CD14-positive monocyte (primary cell): ENCODE data around the gene MSGN1. TPM values are rescaled to one million over a fixed set of nuclear protein-coding genes. Genes with fewer than 3 reads are reported as not detected.

Source experiments
- DNase-seq, 3 donors: peaks; one replicate each; pipeline ENCODE4 v3.0.0-alpha.2; 2011 to 2022
- H2AFZ ChIP-seq: 2 replicates; pipeline ENCODE4 v1.6.0; 2012; ENCODE audit warnings: mild to moderate bottlenecking, low read depth, low read length, inconsistent platforms; ENCODE audit not compliant: insufficient read depth, poor library complexity, severe bottlenecking
- H3K27ac ChIP-seq, 2 donors: 1 replicate in 1 of 2; 2 replicates in 1 of 2; pipeline ENCODE4 v1.5.1; 2012 to 2013; ENCODE audit warnings: low read length in 2 of 2, control low read depth in 1 of 2, inconsistent platforms in 1 of 2, low read depth in 1 of 2, mild to moderate bottlenecking in 1 of 2
- H3K27me3 ChIP-seq, 2 donors: one replicate each; pipeline versions ENCODE4 v1.6.0 to v1.6.1; 2011 to 2013; ENCODE audit warnings: low read length in 2 of 2; ENCODE audit not compliant: control insufficient read depth in 2 of 2, insufficient read depth in 2 of 2
- H3K36me3 ChIP-seq, 2 donors: replicated peaks in 1 of 2; 1 replicate in 1 of 2; 2 replicates in 1 of 2; pipeline versions ENCODE4 v1.5.1 to v1.6.1; 2012 to 2013; ENCODE audit warnings: low read length in 2 of 2, control low read depth in 1 of 2, inconsistent platforms in 1 of 2, mild to moderate bottlenecking in 1 of 2; ENCODE audit not compliant: insufficient read depth in 2 of 2, control insufficient read depth in 1 of 2
- H3K4me1 ChIP-seq, 2 donors: 1 replicate in 1 of 2; 2 replicates in 1 of 2; pipeline versions ENCODE4 v1.5.1 to v1.6.1; 2012 to 2013; ENCODE audit warnings: low read length in 2 of 2, control low read depth in 1 of 2, inconsistent platforms in 1 of 2, mild to moderate bottlenecking in 1 of 2, moderate library complexity in 1 of 2; ENCODE audit not compliant: insufficient read depth in 2 of 2, control insufficient read depth in 1 of 2
- H3K4me2 ChIP-seq: replicated peaks from 2 replicates; pipeline ENCODE3; 2012; ENCODE audit warnings: low read length, moderate library complexity, mild to moderate bottlenecking; ENCODE audit not compliant: poor library complexity, severe bottlenecking; ENCODE audit errors: extremely low read depth
- H3K4me3 ChIP-seq, 3 experiments: fragments of 200-600 bp in 1 of 3; sonication (generic) in 1 of 3; replicated peaks in 1 of 3; 1 replicate in 2 of 3; 2 replicates in 1 of 3; pipeline ENCODE4 v1.5.1; 2011 to 2013; ENCODE audit warnings: low read length in 3 of 3, mild to moderate bottlenecking in 3 of 3, control low read depth in 2 of 3, low read depth in 2 of 3, inconsistent platforms in 1 of 3, moderate library complexity in 1 of 3
- H3K79me2 ChIP-seq: 2 replicates; pipeline ENCODE4 v1.6.0; 2012; ENCODE audit warnings: mild to moderate bottlenecking, control low read depth, inconsistent platforms, low read length, moderate library complexity; ENCODE audit not compliant: insufficient read depth
- H3K9ac ChIP-seq: 2 replicates; pipeline ENCODE4 v1.6.0; 2017; ENCODE audit warnings: low read length, mild to moderate bottlenecking; ENCODE audit not compliant: insufficient read depth, poor library complexity, severe bottlenecking
- H3K9me3 ChIP-seq, 2 donors: replicated peaks in 1 of 2; 1 replicate in 1 of 2; 2 replicates in 1 of 2; pipeline versions ENCODE4 v1.5.1 to v1.6.1; 2012 to 2013; ENCODE audit warnings: low read length in 2 of 2, control low read depth in 1 of 2; ENCODE audit not compliant: control insufficient read depth in 1 of 2, insufficient read depth in 1 of 2
- H4K20me1 ChIP-seq: 2 replicates; pipeline ENCODE4 v1.6.0; 2012; ENCODE audit warnings: mild to moderate bottlenecking, low read length, control low read depth, moderate library complexity; ENCODE audit not compliant: insufficient read depth
- H3K27ac Mint-ChIP-seq, 7 donors: one replicate each; pipeline ENCODE4 v1.8.0; 2020; ENCODE audit warnings: mild to moderate bottlenecking in 7 of 7, mixed read lengths in 7 of 7, moderate library complexity in 6 of 7, inconsistent platforms in 2 of 7
- H3K27me3 Mint-ChIP-seq, 3 donors: one replicate each; pipeline ENCODE4 v1.8.0; 2021 to 2022; ENCODE audit warnings: low read depth in 3 of 3, mild to moderate bottlenecking in 3 of 3, mixed read lengths in 3 of 3, moderate library complexity in 3 of 3, inconsistent platforms in 1 of 3
- H3K36me3 Mint-ChIP-seq, 2 donors: one replicate each; pipeline ENCODE4 v1.8.0; 2020; ENCODE audit warnings: mixed read lengths in 2 of 2, inconsistent platforms in 1 of 2, mild to moderate bottlenecking in 1 of 2
- H3K4me1 Mint-ChIP-seq: one replicate; pipeline ENCODE4 v1.8.0; 2020; ENCODE audit warnings: mild to moderate bottlenecking, mixed read lengths
- H3K4me3 Mint-ChIP-seq, 2 donors: one replicate each; pipeline ENCODE4 v1.8.0; 2020; ENCODE audit warnings: mild to moderate bottlenecking in 2 of 2, mixed read lengths in 2 of 2, moderate library complexity in 1 of 2
- H3K9me3 Mint-ChIP-seq, 7 donors: one replicate each; pipeline ENCODE4 v1.8.0; 2020 to 2022; ENCODE audit warnings: mixed read lengths in 7 of 7, mild to moderate bottlenecking in 6 of 7, moderate library complexity in 6 of 7, inconsistent platforms in 2 of 7
- CTCF ChIP-seq: fragments of 200-600 bp; IDR thresholded peaks from one replicate; pipeline ENCODE4 v1.8.0; 2022; ENCODE audit warnings: antibody characterized with exemption, mild to moderate bottlenecking
- WGBS: methylation state at CpG from one replicate; pipeline ENCODE4 v1.1.5; 2013; ENCODE audit warnings: missing lambda C conversion rate; ENCODE audit not compliant: insufficient coverage; 5-methylcytosine and 5-hydroxymethylcytosine counted together
- intact Hi-C, 2 donors: fragments of 100-400 bp; cut with micrococcal nuclease; formaldehyde crosslinking; loops; one replicate each; pipeline versions ENCODE4 v1.15.0 to v1.15.1; 2023
- polyA plus RNA-seq, 3 donors: library from polyadenylated mRNA; depleted of rRNA in 1 of 3; unstranded in 2 of 3; stranded (reverse) in 1 of 3; fragments of 300-500 nt in 2 of 3; fragments of >200 nt in 1 of 3; fragmentation: Illumina TruSeq in 2 of 3; gene quantifications; 1 replicate in 2 of 3; 2 replicates in 1 of 3; pipeline ENCODE4 v1.2.3, GENCODE V29; 2012 to 2021

MSGN1 gene
- polyA plus RNA-seq, 3 donors: not detected

GRCh38 chr2:17864676-17865075 lies 48.4 kb downstream of the MSGN1 start:
- TF ChIP-seq CTCF: no peak
- H3K36me3 Mint-ChIP-seq: no peaks in the 10 kb centered on the region
- Histone ChIP-seq H3K9me3 (no peaks in the 10 kb centered on the region), H3K36me3 (no peaks in the 10 kb centered on the region), H3K4me2 (no peak overlapping the region), H2AFZ (no peak overlapping the region), H3K27ac (no peak overlapping the region), H4K20me1 (no peaks in the 10 kb centered on the region), H3K4me1 (no peaks in the 10 kb centered on the region), H3K27me3 (peaks cover 0 to 3% of the 10 kb centered on the region in 2 donors), H3K9ac (no peak overlapping the region), H3K4me3 (no peak overlapping the region), H3K79me2 (no peaks in the 10 kb centered on the region)
- H3K4me3 Mint-ChIP-seq: no peak overlapping the region
- no peaks in the 10 kb centered on the region for H3K9me3 Mint-ChIP-seq
- intact Hi-C loops: no loop called here
- no CpG with 5 or more reads among the region's 1 CpG for WGBS
- H3K27ac Mint-ChIP-seq: no peak overlapping the region
- DNase-seq: no peak
- peaks cover 2% of the 10 kb centered on the region for H3K4me1 Mint-ChIP-seq
- H3K27me3 Mint-ChIP-seq: peaks cover under 1 to 9% (median 2%) of the 10 kb centered on the region in 3 donors

- H3K9me3 Mint-ChIP-seq: no peaks in the 10 kb centered on the region
- no peaks in the 10 kb centered on the region for H3K36me3 Mint-ChIP-seq
- no peak overlapping the region for H3K27ac Mint-ChIP-seq
- Histone ChIP-seq H3K9me3 (no peaks in the 10 kb centered on the region), H2AFZ (no peak overlapping the region), H3K4me1 (no peaks in the 10 kb centered on the region), H3K36me3 (no peaks in the 10 kb centered on the region), H3K4me2 (no peak overlapping the region), H3K9ac (no peak overlapping the region), H3K27ac (no peak overlapping the region), H3K79me2 (no peaks in the 10 kb centered on the region), H3K27me3 (peaks cover 0 to 3% of the 10 kb centered on the region in 2 donors), H3K4me3 (no peak overlapping the region), H4K20me1 (no peaks in the 10 kb centered on the region)
- no peak for TF ChIP-seq CTCF
- H3K4me3 Mint-ChIP-seq: no peak overlapping the region
- intact Hi-C loops: no loop called here
- DNase-seq: no peak
- WGBS: 100% methylated on average over 1 of the region's 2 CpGs
- H3K27me3 Mint-ChIP-seq: peaks cover 2 to 9% (median 5%) of the 10 kb centered on the region in 3 donors
- no peaks in the 10 kb centered on the region for H3K4me1 Mint-ChIP-seq
Observed at GRCh38 chr2:17867133-17867532, 50.9 kb downstream of the MSGN1 start.

Other genes with a start within 250 kb of the MSGN1 start
- gene SMC6, start 62.6 kb upstream of the MSGN1 start, polyA plus RNA-seq: 1 to 10 TPM; 3.8 to 6.1 (median 5.1) TPM
- gene GEN1, start 62.3 kb upstream of the MSGN1 start, polyA plus RNA-seq: 1 to 10 TPM in 1 of 3 donors, under 1 TPM in 2; 0.79 to 3.6 (median 0.96) TPM
- not detected for gene KCNS3, start 62.2 kb downstream of the MSGN1 start, polyA plus RNA-seq